HEK293T (cell line): ENCODE data around the gene MICALL2.

Source experiments
- FOXK2 ChIP-seq: fragments of 450-650 bp; IDR thresholded peaks from 2 replicates; pipeline ENCODE4 v1.6.1; 2016; ENCODE audit warnings: mild to moderate bottlenecking
- FOXM1 ChIP-seq: fragments of 450-650 bp; IDR thresholded peaks from 2 replicates; pipeline ENCODE4 v1.6.1; 2017; ENCODE audit warnings: mild to moderate bottlenecking, borderline replicate concordance
- SUZ12 ChIP-seq: fragments of 450-650 bp; IDR thresholded peaks from 2 replicates; pipeline ENCODE4 v1.6.1; 2016; ENCODE audit warnings: mild to moderate bottlenecking
- TARDBP ChIP-seq: fragments of 450-650 bp; IDR thresholded peaks from 2 replicates; pipeline ENCODE4 v1.6.1; 2016

DNA sequence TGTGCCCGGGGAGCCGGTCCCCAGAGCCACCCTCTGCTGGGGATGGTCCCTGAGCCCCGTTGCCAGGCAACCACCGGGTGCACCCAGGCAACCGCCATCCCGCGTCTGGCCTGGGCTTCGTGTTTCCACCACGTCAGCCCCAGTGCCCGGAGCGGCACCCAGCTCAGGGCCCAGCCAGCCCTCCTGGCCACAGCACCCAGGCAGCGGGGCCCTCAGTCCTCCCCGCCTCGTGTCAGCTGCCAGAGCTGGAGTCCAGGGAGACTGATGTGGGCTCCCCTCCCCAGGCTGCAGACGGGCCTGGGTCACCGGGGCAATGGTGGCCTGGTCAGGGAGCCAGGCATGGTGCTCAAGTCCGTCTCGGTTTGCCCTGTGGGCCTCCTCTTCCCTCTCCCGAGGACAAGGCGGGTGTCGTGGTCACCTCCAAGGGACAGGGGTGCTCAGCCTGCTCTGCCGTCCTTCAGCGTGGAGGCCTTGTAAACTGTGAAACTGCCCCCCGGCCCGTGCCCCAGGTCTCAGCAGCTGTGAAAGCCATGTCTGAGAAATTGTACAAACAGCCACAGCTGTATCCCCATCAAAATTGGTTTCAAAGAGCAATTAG, 72.5 kb downstream of the MICALL2 start:
- TF ChIP-seq TARDBP (no peak), FOXM1 (no peak), FOXK2 (no peak), SUZ12 (no peak)
